GM18868 (cell line): ENCODE results near the gene MRAS.

Source experiments
- ATAC-seq: cut with Tn5 transposase; IDR thresholded peaks from one replicate; pipeline ENCODE4 v1.9.1; 2021; ENCODE audit warnings: mild to moderate bottlenecking, moderate library complexity; ENCODE audit not compliant: unreplicated experiment

The MRAS gene

DNA sequence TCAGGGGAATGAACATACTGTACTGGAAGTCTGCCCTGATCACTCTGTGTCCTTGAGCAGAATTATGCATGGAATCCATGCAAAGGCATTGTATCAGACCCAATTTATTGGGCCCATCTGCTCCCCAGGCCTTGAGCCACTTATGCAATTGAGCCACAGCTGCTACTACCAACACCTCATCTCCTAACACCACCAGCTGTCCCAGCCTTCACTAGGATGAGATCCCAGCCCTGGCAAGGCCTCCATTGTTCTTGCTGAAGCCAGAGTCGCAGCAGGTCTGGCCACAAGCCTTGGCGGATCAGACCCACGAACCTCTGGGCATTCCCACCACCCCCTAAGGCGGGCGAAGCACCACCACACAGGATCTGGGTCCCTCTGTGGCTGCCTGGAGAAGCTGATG is 9.6 kb upstream of the MRAS start:
- ATAC-seq = no peak

DNA sequence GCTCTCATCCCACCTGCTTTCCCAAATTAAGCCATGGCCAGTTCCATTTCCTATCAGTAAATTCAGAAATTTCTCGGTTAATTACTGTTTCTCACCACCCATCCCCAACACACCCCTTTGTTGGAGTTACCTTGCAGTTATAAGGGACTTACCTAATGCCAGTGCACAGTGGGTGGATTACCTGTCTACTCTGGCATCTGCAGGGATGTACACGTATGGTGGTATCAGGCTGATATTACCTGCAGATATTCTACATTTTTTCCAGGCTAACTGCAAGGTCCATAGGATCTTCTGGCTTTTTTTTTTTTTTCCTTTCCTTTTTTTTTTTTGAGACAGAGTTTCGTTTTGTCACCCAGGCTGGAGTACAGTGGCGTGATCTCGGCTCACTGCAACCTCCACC is 7.9 kb upstream of the MRAS start:
- no peak for ATAC-seq

DNA sequence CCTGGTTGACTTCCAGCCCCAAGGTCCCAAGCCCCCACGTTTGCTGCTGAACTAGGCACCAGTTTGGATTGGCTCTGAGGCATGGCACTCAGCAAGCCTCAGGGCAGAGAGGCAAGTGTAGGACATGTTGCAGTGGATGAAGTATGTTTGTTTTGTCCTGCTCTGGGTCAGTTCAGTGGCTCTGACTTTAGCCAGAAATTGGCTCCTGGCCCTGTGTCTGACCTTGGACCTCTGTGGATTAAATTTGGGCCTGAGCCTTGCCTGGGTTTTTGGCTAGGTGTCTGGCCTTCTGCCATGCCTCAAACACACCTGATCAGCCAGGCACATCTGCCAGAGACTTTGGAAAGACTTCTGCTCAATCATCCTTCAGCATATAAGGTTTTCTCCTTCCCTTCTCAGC is 3.6 kb upstream of the MRAS start:
- ATAC-seq = no peak

DNA sequence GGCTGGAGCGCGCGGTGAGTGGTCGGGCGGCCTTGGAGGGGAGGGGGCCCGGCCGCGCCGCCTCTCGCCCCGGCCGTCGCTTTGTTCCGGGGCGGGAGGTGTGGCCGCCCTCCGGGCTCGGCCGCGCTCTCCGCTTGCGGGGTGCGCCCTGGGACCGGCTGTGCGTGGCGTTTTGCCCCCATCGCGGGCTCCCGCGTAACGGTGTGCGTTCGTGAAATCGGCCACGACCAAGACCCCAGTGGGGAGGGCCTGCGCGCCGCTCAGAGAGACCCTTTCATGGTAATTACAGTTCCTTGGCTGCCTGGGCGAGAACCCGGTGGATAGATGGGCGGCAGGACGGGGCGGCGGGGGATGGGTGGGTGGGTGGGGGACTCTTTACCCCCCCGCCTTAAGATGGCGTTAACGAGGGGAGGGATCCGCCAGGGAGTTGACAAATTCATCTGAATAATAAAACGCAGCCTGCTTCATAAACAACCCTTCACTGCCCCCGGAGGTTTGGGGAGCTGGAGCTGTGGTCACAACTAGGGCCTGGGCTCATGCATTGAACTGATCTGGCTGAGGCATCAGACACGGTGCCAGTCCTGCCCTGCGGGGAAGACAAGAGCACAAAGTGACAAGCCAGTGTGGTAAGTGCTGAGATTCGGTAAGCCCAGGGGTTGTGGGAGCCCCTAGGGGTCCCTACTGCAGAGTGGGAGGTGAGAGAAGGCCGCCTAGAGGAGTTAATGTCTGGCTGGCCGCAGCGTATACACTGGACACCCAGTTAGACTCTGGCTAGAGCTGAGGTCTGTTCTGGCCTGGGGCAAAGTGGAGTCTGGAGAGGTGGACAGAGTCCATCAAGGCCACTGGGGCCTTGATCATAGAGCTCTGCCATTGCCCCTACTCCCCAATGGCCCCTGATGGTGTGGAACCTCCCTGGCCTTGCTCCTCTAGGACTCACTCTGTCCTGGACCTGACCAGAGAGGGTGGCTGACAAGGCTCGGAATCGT is 668 bp downstream of the MRAS start:
- no peak for ATAC-seq

DNA sequence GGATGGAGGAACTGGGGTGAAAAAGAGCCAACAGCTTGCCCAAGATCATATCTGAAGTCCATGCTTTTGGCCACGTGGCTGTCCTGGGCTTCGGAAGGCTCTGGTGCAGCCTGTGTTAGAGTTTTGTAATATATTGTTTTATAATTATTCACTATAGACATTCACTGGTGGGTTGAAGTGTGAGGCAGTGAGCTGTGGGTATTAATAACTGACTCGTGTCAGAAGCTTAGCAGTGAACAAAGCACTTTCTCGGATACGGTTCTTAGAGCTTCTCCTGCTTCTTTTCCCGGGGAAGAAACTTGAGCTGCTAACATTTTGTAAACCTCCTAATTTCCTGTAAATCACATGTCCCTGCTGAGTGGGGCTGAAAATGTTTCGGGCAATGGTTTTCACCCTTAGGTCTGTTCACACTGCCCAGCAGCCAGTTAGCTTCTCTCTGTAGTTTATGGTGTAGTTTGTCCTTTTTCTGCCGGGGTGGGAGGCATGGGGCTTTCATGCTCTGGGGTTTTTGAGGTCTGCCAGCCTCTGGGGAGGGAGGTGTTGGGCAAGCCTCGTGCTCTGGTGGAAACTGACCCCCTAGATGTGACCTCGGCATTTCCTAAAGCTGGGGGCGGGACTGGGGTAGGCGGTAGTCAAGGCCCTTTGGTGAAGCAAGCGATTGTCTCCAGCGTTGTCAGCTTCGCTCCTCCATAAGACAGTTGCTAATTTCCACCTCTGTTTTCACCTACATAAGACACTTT is 1.7 kb downstream of the MRAS start:
- no peak for ATAC-seq

DNA sequence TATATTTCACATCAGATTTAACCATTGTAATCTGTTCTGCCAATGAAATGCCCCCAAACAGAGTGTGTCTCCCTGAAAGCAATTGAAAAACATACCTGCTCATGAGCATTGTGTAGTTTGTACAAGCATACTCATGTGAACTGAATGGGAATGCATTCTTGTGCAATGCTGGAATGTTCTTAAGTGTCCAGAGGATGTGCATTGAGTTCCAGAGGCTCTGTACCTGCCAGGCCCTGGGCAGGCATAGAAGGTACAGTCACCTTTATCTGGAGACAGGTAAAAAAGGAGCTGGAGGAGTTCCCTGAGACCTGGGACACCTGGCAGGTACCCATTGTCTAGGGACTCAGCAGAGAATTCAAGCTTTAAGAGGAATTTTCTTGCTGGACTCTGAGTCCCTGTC is 2.8 kb downstream of the MRAS start:
- no peak for ATAC-seq

DNA sequence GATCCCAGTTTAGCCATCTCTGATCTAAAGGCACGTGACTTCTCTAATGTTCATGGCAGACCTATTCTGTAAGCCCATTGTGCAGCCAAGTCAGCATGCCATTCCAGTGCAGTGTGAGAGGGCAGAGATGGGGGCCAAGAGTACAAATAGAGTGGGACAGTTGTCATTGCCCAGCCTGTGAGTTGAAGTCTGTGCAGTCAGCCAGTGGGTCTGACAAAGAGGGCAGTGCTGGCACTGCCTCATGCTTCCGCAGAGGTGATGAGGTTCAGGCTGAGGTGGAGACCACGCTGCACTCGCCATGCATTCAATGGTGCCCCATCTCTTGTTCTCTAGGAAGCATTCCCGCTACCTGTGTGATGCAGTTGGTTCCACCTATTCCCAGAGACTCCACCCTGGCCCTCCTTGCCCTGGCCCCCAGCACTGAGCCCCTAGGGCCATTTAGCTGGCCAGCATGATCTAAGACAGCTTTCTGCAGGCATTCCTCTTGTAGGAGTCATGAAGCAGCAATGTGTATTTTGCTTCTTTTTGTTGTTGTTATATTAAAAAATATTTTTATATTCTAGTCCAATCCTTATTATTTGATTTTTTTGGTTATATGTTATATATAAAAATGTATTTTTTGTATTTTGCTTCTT is 3.7 kb downstream of the MRAS start:
- ATAC-seq = no peak

DNA sequence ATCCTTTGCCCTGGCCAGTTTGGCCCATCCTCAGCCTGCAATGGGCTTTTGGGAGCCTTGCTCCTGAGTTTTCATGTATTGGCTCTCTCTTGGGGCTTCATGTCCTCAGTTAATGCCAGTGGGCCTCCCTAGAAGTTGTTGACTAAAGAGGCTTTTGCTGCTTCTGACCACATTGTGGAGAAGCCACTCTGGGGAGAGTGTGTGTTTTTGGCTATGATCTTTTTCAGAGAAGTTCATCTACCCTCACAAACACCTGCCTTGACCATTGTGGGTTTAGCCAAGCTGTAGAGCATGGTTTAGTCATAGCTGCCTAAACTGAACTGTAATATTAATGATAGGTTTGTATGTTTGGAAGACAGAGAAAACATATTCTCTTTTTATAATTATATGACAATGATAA is 6.0 kb downstream of the MRAS start:
- ATAC-seq = no peak

DNA sequence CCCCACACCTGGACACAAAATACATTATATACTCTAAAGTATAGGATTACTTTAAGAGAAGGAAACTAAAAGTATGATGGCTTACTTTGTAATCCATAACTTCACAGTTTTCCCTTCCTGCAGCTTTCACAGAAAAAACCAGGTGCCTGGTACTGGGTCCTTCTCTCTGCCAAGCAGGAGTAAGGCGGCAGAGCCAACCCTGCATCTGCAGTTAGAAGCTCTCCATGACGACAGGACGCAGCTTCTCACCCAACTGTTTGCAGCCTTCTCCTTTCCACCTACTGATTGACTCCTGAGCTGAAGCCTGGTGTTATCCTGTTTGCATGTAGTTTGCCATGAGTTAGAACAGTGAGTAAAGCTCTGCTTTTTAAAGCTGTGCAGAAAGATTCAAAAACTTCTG is 6.7 kb downstream of the MRAS start:
- ATAC-seq = no peak

DNA sequence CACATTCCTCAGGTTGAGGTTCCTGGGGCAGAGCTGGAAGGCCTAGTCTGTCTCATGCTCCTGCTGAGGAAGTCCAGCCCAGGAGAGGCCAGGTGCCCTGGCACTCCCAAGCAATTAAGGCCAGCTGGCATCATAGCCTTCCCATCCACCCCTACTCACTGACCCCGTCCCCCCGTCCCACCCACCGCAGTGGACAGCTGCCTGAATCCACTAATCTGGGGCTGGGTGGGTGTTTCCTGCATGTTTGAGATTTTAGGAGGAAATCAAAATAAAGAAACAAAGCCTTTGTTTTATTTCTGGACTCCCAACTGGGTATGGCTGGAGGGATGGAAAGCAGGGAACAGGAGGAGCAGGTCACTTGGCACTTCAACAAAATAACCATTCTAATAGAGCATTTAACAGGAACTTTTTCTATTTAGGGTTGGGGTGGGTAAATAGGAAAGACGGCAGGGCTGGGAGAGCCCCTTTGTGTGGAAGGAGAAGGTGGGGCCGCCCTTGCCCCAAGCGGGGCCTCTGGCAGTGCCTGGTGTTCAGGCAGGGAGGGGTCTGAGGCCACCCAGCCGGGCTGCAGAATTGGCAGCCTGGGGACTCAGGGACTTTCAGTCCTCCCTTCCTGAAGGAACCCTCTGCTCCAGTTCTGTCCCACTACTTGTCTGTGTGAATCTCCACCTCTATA is 8.5 kb downstream of the MRAS start:
- ATAC-seq = no peak

DNA sequence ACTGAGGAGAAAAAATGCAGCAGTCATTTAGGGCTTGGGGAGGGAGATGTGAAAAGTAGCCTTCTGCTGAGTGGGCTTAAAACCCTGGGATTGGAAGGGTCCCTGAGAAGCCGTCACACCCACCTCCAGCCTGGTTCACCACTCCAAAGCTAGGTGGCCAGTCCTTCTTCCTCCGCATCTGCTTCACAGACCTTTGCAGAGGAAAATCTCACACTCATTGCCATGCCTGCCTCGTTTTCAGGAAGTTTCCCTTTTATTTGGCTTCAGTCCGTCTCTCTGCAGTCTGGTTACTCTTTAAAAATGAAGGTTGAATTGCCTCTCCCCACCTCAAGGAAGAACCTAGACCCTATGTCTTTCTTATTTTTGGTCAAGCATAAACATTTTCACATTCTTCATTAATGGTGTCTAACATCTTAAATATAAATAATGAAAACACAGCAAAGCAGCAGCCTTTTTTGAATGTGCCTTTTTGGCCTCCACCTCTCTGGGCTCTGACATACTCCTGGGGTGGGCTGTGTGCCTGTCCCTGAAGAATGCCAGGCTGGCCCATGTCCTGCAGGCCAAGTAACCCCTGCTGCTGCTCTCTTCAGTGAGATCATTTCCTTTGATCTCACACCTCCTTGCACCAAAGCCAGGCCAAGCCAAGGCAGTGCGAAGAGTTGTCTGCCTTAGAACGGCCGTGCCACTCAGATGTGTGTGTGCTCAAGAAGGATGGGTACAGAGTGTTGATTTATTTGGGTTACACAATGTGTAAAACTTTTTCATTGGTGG is 11.0 kb downstream of the MRAS start:
- no peak for ATAC-seq

DNA sequence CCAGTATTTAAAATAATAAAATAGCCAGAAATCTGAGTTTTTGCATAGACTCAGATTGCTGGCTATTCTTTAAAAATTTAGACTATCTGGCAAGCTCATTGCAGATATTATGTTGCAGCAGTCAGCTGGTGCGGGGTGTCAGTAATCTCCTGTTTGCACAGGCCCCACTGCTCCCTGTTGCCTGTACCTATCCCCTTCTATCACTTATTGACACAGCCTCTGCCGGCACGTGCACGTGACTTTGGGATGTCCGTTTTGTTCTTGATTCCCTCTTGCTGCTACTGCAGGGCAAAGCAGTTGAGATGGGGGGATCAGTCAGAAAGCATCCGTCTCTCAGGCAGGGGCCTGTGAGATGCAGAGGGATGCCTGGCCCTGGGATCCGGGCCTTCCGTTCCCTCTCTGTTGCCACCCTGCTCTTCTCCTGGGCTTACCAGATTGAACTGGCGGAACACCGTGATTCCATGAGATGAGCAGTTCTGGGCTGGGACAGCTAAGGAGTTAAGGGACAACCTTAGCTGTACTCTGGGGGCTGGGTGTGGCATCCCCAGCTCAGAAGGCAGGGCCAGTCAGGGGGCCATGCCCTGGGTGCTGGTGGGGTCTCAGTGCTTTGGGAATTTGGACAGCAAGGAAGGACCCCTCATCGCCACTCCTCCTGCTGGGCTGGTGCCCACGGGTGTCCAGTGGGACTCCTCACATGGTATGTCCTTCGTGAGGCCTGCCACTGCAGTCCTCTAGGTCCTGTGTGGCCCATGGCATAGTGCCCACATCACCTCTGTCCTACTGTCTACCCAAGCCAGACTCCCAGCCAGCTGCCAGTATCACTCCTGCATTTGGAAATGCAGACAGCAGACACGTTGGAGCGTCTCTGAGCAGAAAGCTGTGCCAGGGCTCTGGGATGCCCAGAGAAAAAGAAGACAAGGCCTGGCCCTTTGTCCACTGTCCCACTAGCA is 11.8 kb downstream of the MRAS start:
- no peak for ATAC-seq

DNA sequence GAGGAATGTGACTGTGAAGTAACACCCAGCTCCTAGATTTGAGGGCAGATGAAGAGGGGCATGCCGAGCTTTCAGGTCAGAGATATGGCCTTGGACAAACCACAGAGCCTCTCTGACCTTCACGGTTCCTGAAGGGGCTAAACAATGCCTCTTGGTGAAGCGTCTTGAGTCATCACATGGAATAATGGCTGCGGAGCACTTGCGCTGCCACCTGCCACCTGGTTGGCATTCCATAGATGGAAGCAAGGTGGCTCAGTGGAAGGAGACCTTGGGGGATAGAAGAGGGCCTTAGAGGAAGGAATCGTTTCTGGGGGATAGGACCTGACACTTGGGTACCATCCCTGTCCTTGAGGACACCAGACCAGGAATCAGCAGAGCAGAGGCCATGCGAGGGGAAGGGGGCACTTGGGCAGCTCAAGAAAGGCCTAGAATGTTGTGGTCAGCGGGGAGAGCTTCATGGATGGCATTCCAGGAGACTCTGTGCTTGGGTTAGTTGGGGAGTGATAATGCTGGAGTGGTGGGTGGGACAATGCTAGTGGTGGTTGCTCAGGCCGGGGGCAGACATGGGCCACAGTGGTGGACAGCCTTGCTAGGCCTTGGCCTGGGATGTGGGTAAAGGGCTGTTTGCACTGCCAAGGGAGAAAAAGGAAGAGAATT is 12.6 kb downstream of the MRAS start:
- ATAC-seq = no peak

DNA sequence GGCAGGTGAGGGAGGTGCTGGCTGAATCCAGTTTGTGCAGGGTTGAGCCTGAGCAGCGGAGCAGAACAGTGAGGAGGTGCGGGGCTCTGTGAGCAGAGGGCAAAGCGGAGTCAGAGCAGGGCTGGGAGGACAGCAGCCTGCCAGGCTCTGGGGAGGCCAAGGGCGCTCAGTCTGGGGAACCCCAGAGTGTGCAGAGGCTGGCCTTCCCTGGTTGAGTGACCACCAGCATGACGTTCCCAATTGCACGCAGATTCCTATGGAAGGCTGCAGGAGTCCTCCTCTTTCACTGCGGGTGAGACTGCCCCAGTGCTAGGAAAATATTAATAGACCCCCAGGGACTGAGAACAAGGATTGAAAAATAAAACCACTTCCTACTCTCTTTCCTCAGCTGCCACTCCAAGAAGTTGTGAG is 13.2 kb downstream of the MRAS start:
- no peak for ATAC-seq

DNA sequence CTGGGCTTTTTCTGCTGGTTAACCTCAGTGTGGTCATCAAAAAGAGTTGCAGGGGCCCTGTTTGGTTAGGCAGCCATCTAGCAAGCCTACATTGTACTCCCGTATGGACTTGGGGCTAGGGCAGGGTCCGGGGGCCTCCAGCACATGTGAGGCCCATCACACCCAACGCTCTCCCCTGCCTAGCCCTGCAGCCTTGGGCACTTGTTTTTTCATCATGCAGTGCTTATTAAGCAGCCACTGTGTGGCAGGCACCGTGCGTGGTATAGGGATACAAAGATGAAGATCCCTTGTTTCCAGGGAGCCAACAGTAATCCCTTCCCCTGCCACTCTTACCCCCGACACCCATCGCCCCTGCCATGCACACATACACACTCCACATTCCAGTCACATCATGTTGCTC is 14.2 kb downstream of the MRAS start:
- ATAC-seq = no peak

DNA sequence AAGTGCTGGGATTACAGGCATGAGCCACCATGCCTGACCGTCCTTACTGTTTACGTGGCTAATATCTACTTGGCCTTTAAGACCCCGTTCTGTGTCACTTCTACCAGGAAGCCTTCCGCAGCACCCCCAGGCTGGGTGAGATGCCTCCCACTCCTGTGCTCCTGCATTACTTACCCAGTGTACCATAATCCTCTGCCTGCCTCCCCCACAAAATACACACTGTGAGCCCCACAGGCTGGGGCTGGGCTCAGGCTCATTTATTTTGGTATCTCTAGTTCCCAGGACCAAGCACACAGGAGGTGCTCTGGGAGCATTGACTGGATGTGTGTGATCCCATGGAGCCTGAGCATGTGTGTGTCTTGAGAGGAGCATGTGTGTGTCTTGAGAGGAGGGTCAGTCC is 14.9 kb downstream of the MRAS start:
- ATAC-seq = no peak

DNA sequence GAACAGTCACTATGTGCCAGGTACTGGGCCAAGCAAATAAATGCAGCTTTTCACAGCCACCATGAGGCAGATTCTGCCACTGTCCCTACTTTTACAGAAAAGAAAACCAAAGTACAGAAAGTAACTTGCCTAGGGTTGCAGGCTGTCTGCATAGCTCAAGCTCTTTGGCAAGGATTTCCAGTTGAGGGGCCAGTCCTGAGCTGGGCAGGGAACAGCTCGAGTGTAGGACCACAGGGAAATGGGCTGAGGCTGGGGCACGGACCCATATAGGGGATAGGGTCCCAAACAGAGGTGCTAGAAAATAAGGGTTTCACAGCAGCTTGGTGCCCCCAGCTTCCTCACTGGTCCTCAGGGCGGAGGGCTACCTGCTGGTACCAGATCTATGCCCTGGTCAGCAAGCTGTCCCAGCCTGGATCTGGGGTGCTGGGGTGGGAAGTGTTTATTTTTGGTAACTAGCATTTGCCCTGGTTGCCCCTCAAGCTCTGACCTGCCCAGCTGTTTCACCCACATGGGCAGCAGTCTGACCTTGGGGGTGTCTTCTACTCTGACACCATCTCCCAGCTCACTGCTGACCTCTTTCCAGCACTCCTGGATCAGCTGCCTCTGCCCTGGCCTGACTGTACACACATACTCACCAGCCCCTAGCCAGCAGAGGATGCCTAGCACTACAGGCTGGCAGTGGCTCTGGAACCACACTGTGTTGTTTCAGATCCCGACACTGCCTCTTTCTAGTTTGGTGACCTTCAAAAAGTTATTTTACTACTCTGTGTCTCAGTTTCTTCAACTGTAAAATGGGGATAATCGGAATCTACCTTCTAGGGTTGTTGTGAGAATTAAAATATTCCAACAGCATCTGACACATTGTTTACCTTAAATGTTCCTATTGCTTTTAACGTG is 16.2 kb downstream of the MRAS start:
- no peak for ATAC-seq

DNA sequence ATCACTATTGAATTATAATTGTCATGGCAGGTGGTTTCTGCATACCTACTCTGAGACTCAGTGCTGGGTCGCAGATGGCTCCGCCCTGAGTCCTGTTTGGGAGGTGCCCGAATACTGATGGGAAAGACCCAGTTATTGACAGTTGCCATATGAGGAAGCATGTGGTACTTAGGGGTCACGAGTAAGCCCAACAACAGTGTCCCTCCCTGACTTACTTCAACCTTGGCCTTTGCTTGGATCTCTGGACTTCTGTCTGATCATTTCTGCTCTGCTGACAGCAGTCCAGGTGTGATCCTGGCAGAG is 16.8 kb downstream of the MRAS start:
- no peak for ATAC-seq
